ENCODE results near the gene BICRA. TPM values are rescaled to one million over a fixed set of nuclear protein-coding genes. Genes with fewer than 3 reads are reported as not detected.
A peak's percentile ranks its signal among the peaks of the same experiment; 100 is the strongest.
"Not testable (repeated sequence)": the region's sequence is repeated elsewhere in the genome, so short reads cannot be mapped to it uniquely, and the experiment has no call there.

BICRA gene
- total and polyA plus RNA-seq, 3 experiments from 2014 or later: 1.6 to 13.9 (median 11.5) TPM

- H3K4me1 Mint-ChIP-seq: peaks cover 41 to 78% (median 51%) of the 10 kb centered on the region in 3 donors
- H3K27me3 Mint-ChIP-seq: peaks cover 0 to 1% of the 10 kb centered on the region in 2 donors
- peaks cover 3 to 51% (median 8%) of the 10 kb centered on the region in 3 donors for H3K36me3 Mint-ChIP-seq
- Histone ChIP-seq H3K36me3 (ENCODE audit: insufficient read depth, low read length) (no peaks in the 10 kb centered on the region), H3K4me1 (ENCODE audit: insufficient read depth, low read length) (no peaks in the 10 kb centered on the region), H3K9me3 (ENCODE audit: low read length) (no peaks in the 10 kb centered on the region), H3K4me3 (ENCODE audit: low read length) (no peak overlapping the region), H3K27ac (ENCODE audit: low read depth, low read length) (no peak overlapping the region), H3K27me3 (ENCODE audit: insufficient read depth, low read length, poor library complexity, severe bottlenecking) (no peaks in the 10 kb centered on the region)
- ChIA-PET POLR2A (no interaction called here), CTCF (no interaction called here)
- H3K27ac Mint-ChIP-seq: peak overlapping the region in 4 of 8 donors; percentile 12 to 91 (median 49)
- no peak for DNase-seq
- H3K4me3 Mint-ChIP-seq: no peak overlapping the region
- no peaks in the 10 kb centered on the region for H3K9me3 Mint-ChIP-seq
These were observed 19.3 kb downstream of the BICRA start for GRCh38 chr19:47628078-47628771.

- Mint-ChIP-seq H3K27ac (no peak overlapping the region), H3K36me3 (peaks cover 3 to 38% (median 3%) of the 10 kb centered on the region in 3 donors), H3K4me1 (peaks cover 35 to 76% (median 43%) of the 10 kb centered on the region in 3 donors), H3K9me3 (no peaks in the 10 kb centered on the region), H3K27me3 (no peaks in the 10 kb centered on the region), H3K4me3 (no peak overlapping the region)
- no peaks in the 10 kb centered on the region for H3K9me3 ChIP-seq (ENCODE audit: low read length)
- POLR2A ChIA-PET: no interaction called here
- H3K27ac ChIP-seq (ENCODE audit: low read depth, low read length): no peak overlapping the region
- H3K4me1 ChIP-seq (ENCODE audit: insufficient read depth, low read length): no peaks in the 10 kb centered on the region
- CTCF ChIA-PET: no interaction called here
- no peaks in the 10 kb centered on the region for H3K27me3 ChIP-seq (ENCODE audit: insufficient read depth, low read length, poor library complexity, severe bottlenecking)
- DNase-seq: no peak
- H3K4me3 ChIP-seq (ENCODE audit: low read length): no peak overlapping the region
- no peaks in the 10 kb centered on the region for H3K36me3 ChIP-seq (ENCODE audit: insufficient read depth, low read length)
These were observed 21.7 kb downstream of the BICRA start for GRCh38 chr19:47630594-47630993.

GRCh38 chr19:47631681-47632446 is 22.9 kb downstream of the BICRA start:
- ChIA-PET POLR2A (interaction anchor here (0.6 kb wide), 1 partner anchor 245 kb away, joined by 12 read pairs; no protein-coding TSS in a partner anchor), CTCF (interaction anchor here (1.2 kb wide), 1 partner anchor 36 kb away, joined by 3 read pairs; no protein-coding TSS in a partner anchor)
- H3K27me3 ChIP-seq (ENCODE audit: insufficient read depth, low read length, poor library complexity, severe bottlenecking): no peaks in the 10 kb centered on the region
- H3K27ac Mint-ChIP-seq: peak overlapping the region in 1 of 8 donors; percentile 27
- H3K4me1 ChIP-seq (ENCODE audit: insufficient read depth, low read length): no peaks in the 10 kb centered on the region
- H3K4me3 Mint-ChIP-seq: peak overlapping the region in 1 of 7 donors; percentile 9
- H3K4me3 ChIP-seq (ENCODE audit: low read length): no peak overlapping the region
- no peak overlapping the region for H3K27ac ChIP-seq (ENCODE audit: low read depth, low read length)
- H3K9me3 ChIP-seq (ENCODE audit: low read length): no peaks in the 10 kb centered on the region
- H3K36me3 ChIP-seq (ENCODE audit: insufficient read depth, low read length): no peaks in the 10 kb centered on the region
- no peaks in the 10 kb centered on the region for H3K9me3 Mint-ChIP-seq
- no peak for DNase-seq
- H3K36me3 Mint-ChIP-seq: peaks cover 3 to 39% (median 3%) of the 10 kb centered on the region in 3 donors
- H3K27me3 Mint-ChIP-seq: peaks cover 0 to 1% of the 10 kb centered on the region in 2 donors
- H3K4me1 Mint-ChIP-seq: peaks cover 38 to 73% (median 41%) of the 10 kb centered on the region in 3 donors

- peaks cover 0 to 1% of the 10 kb centered on the region in 2 donors for H3K27me3 Mint-ChIP-seq
- H3K9me3 Mint-ChIP-seq: no peaks in the 10 kb centered on the region
- Histone ChIP-seq H3K4me1 (ENCODE audit: insufficient read depth, low read length) (no peaks in the 10 kb centered on the region), H3K27me3 (ENCODE audit: insufficient read depth, low read length, poor library complexity, severe bottlenecking) (no peaks in the 10 kb centered on the region), H3K27ac (ENCODE audit: low read depth, low read length) (no peak overlapping the region), H3K9me3 (ENCODE audit: low read length) (no peaks in the 10 kb centered on the region), H3K36me3 (ENCODE audit: insufficient read depth, low read length) (no peaks in the 10 kb centered on the region), H3K4me3 (ENCODE audit: low read length) (no peak overlapping the region)
- ChIA-PET POLR2A (no interaction called here), CTCF (no interaction called here)
- H3K27ac Mint-ChIP-seq: peak overlapping the region in 1 of 8 donors; percentile 66
- peaks cover 2 to 39% (median 3%) of the 10 kb centered on the region in 3 donors for H3K36me3 Mint-ChIP-seq
- peaks cover 31 to 69% (median 40%) of the 10 kb centered on the region in 3 donors for H3K4me1 Mint-ChIP-seq
- DNase-seq: no peak
- H3K4me3 Mint-ChIP-seq: no peak overlapping the region
These were observed 24.6 kb downstream of the BICRA start for GRCh38 chr19:47633517-47633916.

- H3K27me3 ChIP-seq (ENCODE audit: insufficient read depth, low read length, poor library complexity, severe bottlenecking): no peaks in the 10 kb centered on the region
- H3K4me1 ChIP-seq (ENCODE audit: insufficient read depth, low read length): no peaks in the 10 kb centered on the region
- no peaks in the 10 kb centered on the region for H3K9me3 ChIP-seq (ENCODE audit: low read length)
- Mint-ChIP-seq H3K27ac (no peak overlapping the region), H3K9me3 (no peaks in the 10 kb centered on the region), H3K4me3 (no peak overlapping the region), H3K27me3 (peaks cover 0 to 1% of the 10 kb centered on the region in 2 donors), H3K36me3 (peaks cover 2 to 37% (median 3%) of the 10 kb centered on the region in 3 donors), H3K4me1 (peaks cover 27 to 66% (median 41%) of the 10 kb centered on the region in 3 donors)
- CTCF ChIA-PET: no interaction called here
- no peak overlapping the region for H3K4me3 ChIP-seq (ENCODE audit: low read length)
- DNase-seq: no peak
- no peaks in the 10 kb centered on the region for H3K36me3 ChIP-seq (ENCODE audit: insufficient read depth, low read length)
- POLR2A ChIA-PET: no interaction called here
- no peak overlapping the region for H3K27ac ChIP-seq (ENCODE audit: low read depth, low read length)
These were observed 25.1 kb downstream of the BICRA start for GRCh38 chr19:47633996-47634395.

GRCh38 chr19:47635152-47635754 is 26.3 kb downstream of the BICRA start:
- DNase-seq: not testable (repeated sequence)
- peak overlapping the region in 2 of 8 donors; percentile 36 to 37 for H3K27ac Mint-ChIP-seq

GRCh38 chr19:47637550-47637949 is 28.6 kb downstream of the BICRA start:
- DNase-seq: no peak
- Mint-ChIP-seq H3K36me3 (peaks cover 0 to 31% (median 2%) of the 10 kb centered on the region in 3 donors), H3K9me3 (no peaks in the 10 kb centered on the region), H3K4me3 (no peak overlapping the region), H3K27me3 (peaks cover 0 to 1% of the 10 kb centered on the region in 2 donors), H3K27ac (peak overlapping the region in 1 of 8 donors; percentile 29), H3K4me1 (peaks cover 25 to 61% (median 28%) of the 10 kb centered on the region in 3 donors)
- Histone ChIP-seq H3K4me3 (ENCODE audit: low read length) (no peak overlapping the region), H3K27ac (ENCODE audit: low read depth, low read length) (no peak overlapping the region), H3K4me1 (ENCODE audit: insufficient read depth, low read length) (no peaks in the 10 kb centered on the region), H3K36me3 (ENCODE audit: insufficient read depth, low read length) (no peaks in the 10 kb centered on the region), H3K27me3 (ENCODE audit: insufficient read depth, low read length, poor library complexity, severe bottlenecking) (no peaks in the 10 kb centered on the region), H3K9me3 (ENCODE audit: low read length) (no peaks in the 10 kb centered on the region)
- POLR2A ChIA-PET: no interaction called here
- CTCF ChIA-PET: no interaction called here

More at GRCh38 chr19:47635152-47635754, 26.3 kb downstream of the BICRA start:
- peaks cover 25 to 60% (median 41%) of the 10 kb centered on the region in 3 donors for H3K4me1 Mint-ChIP-seq
- H3K4me1 ChIP-seq (ENCODE audit: insufficient read depth, low read length); POLR2A ChIA-PET; H3K9me3 ChIP-seq (ENCODE audit: low read length); H3K27me3 Mint-ChIP-seq; H3K36me3 ChIP-seq (ENCODE audit: insufficient read depth, low read length); H3K27me3 ChIP-seq (ENCODE audit: insufficient read depth, low read length, poor library complexity, severe bottlenecking); H3K9me3 Mint-ChIP-seq; H3K4me3 ChIP-seq (ENCODE audit: low read length); CTCF ChIA-PET; H3K27ac ChIP-seq (ENCODE audit: low read depth, low read length); H3K4me3 Mint-ChIP-seq: not testable (repeated sequence)
- H3K36me3 Mint-ChIP-seq: peaks cover 0 to 33% (median 2%) of the 10 kb centered on the region in 3 donors
